Mesothelial cell of epicardium (in vitro differentiated cells): ENCODE results near the gene VPS8. TPM values are rescaled to one million over a fixed set of nuclear protein-coding genes. Genes with fewer than 3 reads are reported as not detected.
A peak's percentile ranks its signal among the peaks of the same experiment; 100 is the strongest.

ENCODE experiments used
- DNase-seq, 2 experiments: peaks; one replicate each; pipeline ENCODE4 v3.0.0; 2021; ENCODE audit warnings: low spot score in 2 of 2; ENCODE audit not compliant: unreplicated experiment in 2 of 2
- H3K27ac Mint-ChIP-seq: 2 replicates; pipeline ENCODE4 v1.8.0; 2021; ENCODE audit warnings: mixed read lengths
- H3K27me3 Mint-ChIP-seq: 2 replicates; pipeline ENCODE4 v1.8.0; 2021; ENCODE audit warnings: low read depth, mixed read lengths
- H3K36me3 Mint-ChIP-seq: 2 replicates; pipeline ENCODE4 v1.8.0; 2021; ENCODE audit warnings: mixed read lengths
- H3K4me1 Mint-ChIP-seq: 2 replicates; pipeline ENCODE4 v1.8.0; 2021; ENCODE audit warnings: mixed read lengths
- H3K4me3 Mint-ChIP-seq: 2 replicates; pipeline ENCODE4 v1.8.0; 2021; ENCODE audit warnings: mild to moderate bottlenecking, moderate library complexity, mixed read lengths
- H3K9me3 Mint-ChIP-seq: 2 replicates; pipeline ENCODE4 v1.8.0; 2021; ENCODE audit warnings: mixed read lengths
- total RNA-seq: library from RNA; stranded (reverse); gene quantifications from 3 replicates; pipeline ENCODE4 v1.2.1, GENCODE V29; 2021
- TF ChIP-seq, protein P1 (sequence below): fragments of 200-600 bp; sonication (generic); IDR thresholded peaks from one replicate; pipeline ENCODE4 v1.5.0; 2021; ENCODE audit warnings: antibody characterized with exemption; ENCODE audit not compliant: unreplicated experiment

The VPS8 gene
- total RNA-seq, 1 donor from 2014 or later, result 82.4 TPM

DNA sequence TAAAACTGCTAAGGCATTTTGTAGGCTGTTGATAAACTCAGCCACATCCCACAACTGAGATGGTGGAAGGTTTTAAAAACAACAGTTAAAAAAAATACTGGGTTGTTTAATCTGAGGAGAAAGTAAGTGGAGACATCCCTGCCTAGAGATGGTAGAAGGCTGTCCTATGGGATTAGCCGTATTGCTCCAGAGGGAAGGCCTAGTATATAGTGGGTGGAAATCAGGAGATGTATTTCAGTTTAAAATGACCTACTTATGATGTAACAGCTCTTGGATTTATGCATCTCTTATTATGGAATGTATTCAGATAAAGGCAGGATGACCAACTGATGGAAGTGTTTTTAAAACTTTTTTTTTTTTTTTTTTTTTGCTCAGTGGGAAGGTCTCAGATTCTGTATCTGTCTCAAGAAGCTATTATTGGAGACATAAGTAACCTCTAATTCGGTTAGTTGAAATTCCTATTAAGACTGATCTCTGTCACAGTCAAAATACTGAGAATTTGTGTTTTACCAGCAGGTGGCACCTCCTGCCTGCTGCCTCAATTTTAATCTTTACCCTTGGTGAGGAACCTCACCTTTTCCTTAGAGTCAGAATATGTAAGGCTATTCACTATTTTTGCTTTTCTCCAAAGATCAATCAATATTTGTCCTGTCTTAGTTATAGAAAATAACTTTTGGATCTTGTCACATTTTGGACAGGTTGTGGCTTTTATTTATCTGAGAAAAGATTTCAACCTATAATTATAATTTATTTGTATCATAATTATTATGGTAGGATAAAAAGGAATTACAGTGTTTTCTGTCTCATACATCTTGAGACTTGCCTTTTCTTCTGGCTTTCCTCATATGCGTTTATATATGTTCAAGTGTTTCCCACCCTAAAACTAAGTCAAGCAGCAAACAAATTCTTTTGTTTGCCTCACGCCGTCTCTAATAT lies 63.0 kb downstream of the VPS8 start:
- H3K27me3 Mint-ChIP-seq, result no peaks in the 10 kb centered on the region
- H3K4me3 Mint-ChIP-seq, result no peak overlapping the region
- H3K27ac Mint-ChIP-seq, result no peak overlapping the region
- H3K36me3 Mint-ChIP-seq, result peaks cover 9% of the 10 kb centered on the region
- DNase-seq, result no peak
- TF ChIP-seq, protein P1, sequence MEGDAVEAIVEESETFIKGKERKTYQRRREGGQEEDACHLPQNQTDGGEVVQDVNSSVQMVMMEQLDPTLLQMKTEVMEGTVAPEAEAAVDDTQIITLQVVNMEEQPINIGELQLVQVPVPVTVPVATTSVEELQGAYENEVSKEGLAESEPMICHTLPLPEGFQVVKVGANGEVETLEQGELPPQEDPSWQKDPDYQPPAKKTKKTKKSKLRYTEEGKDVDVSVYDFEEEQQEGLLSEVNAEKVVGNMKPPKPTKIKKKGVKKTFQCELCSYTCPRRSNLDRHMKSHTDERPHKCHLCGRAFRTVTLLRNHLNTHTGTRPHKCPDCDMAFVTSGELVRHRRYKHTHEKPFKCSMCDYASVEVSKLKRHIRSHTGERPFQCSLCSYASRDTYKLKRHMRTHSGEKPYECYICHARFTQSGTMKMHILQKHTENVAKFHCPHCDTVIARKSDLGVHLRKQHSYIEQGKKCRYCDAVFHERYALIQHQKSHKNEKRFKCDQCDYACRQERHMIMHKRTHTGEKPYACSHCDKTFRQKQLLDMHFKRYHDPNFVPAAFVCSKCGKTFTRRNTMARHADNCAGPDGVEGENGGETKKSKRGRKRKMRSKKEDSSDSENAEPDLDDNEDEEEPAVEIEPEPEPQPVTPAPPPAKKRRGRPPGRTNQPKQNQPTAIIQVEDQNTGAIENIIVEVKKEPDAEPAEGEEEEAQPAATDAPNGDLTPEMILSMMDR, result peak; percentile 49
- H3K4me1 Mint-ChIP-seq, result no peaks in the 10 kb centered on the region
- no peaks in the 10 kb centered on the region for H3K9me3 Mint-ChIP-seq

DNA sequence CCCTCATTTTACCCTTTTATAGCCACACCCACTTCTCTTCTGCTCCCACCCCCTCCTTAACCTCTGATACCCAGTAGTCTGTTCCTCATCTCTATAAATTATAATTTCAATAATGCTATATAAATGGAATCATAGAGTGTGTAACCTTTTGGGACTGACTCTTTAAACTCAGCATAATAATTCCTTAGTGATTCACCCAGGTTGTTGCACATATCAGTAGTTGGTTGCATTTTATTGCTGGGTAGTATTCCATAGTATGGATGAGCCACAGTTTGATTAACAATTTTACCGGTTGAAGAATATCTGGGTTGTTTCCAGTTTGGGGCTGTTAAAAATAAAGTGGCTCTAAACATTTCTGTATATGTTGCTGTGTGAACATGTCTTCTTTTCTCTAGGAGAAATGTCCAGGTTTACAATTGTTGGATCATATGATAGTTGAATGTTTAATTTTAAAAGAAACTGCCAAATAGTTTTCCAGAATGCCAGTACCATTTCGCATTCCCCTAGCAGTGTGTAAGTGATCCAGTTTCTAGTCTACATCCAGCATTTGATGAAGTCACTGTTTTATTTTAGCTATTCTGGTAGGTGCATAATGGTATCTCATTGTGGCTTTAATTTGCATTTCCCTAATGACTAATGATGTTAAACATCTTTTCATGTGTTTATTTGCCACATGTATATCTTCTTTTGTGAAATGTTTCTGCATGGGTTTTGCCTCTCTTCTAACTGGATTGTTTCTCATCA lies 68.5 kb downstream of the VPS8 start:
- H3K27ac Mint-ChIP-seq, result no peak overlapping the region
- no peak for DNase-seq
- peaks cover 19% of the 10 kb centered on the region for H3K36me3 Mint-ChIP-seq
- H3K9me3 Mint-ChIP-seq, result no peaks in the 10 kb centered on the region
- no peaks in the 10 kb centered on the region for H3K4me1 Mint-ChIP-seq
- TF ChIP-seq, protein P1, result no peak
- no peaks in the 10 kb centered on the region for H3K27me3 Mint-ChIP-seq
- no peak overlapping the region for H3K4me3 Mint-ChIP-seq

DNA sequence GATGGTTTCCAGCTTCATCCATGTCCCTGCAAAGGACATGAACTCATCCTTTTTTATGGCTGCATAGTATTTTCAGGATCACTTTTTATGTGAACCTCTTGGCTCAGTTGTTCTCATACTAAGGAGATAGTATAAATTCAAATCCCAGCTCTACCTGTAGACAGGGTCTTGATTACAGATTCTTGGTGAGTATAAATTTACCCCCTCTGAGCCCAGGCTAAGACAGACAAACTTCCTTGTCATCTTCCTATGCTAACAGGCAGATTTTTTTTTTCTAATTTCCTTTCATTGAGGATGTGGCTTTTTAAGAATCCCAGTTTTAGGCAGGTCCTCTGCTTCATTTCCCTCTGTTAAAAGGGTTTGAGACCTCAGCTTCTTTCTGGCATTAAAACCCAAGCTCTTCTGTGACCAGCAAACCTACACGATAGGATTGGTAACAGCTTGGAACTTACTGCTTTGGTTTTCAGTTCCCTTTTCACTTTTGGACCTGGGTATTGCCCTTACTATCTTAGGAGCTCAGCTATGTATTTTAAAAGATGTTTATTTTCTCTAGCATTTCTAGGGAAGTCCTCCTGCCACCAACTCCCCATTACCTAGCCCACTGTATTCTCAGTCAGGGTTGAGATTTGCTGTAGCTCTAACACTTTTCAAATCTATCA lies 72.5 kb downstream of the VPS8 start:
- no peak overlapping the region for H3K4me3 Mint-ChIP-seq
- DNase-seq, result no peak
- no peaks in the 10 kb centered on the region for H3K27me3 Mint-ChIP-seq
- H3K9me3 Mint-ChIP-seq, result no peaks in the 10 kb centered on the region
- no peaks in the 10 kb centered on the region for H3K4me1 Mint-ChIP-seq
- TF ChIP-seq, protein P1, result no peak
- no peak overlapping the region for H3K27ac Mint-ChIP-seq
- peaks cover 15% of the 10 kb centered on the region for H3K36me3 Mint-ChIP-seq

DNA sequence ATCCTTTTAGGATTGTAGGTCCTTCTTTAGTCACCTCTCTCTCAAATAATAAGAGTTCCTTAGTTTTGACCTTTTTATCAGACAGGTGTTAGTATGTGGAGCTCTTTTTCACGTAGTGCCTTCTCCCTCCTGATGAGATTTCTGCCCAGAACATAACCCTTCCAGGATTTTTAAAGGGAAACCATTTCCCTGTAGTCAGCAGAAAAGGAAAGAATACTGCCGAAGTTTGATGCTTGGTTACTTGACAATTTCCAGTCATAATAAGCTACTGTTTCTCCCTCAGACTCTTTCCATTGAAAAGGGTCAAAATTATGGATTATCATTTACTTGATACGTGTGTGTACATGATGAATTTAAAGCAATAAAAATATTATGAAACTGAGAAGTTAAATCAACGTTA lies 73.1 kb downstream of the VPS8 start:
- no peak for DNase-seq
- Mint-ChIP-seq H3K27ac (no peak overlapping the region), H3K4me3 (no peak overlapping the region), H3K9me3 (no peaks in the 10 kb centered on the region), H3K36me3 (peaks cover 11% of the 10 kb centered on the region), H3K27me3 (no peaks in the 10 kb centered on the region), H3K4me1 (no peaks in the 10 kb centered on the region)
- TF ChIP-seq, protein P1, result no peak

DNA sequence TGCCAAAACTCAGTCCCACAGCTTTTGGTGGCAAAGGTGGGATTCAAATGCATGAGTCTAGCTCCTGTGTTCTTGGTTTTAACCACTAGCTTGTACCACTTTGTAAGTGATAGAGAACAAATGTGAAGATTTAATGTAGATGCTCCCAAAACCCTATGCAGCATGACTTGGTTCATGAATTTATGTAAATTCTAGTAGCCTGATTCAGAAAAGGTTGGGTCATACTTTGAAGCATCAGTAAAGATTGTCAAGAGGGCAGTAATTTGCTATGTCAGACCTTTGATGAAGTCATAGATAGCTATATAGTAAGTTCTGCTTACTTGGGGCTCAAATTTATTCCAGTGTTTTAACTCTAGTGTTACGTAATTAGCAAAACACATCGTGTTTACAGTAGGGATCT lies 75.6 kb downstream of the VPS8 start:
- Mint-ChIP-seq H3K36me3 (peaks cover 11% of the 10 kb centered on the region), H3K4me3 (no peak overlapping the region), H3K27ac (no peak overlapping the region), H3K4me1 (no peaks in the 10 kb centered on the region), H3K9me3 (no peaks in the 10 kb centered on the region), H3K27me3 (no peaks in the 10 kb centered on the region)
- TF ChIP-seq, protein P1, result no peak
- DNase-seq, result no peak
